Measurements from ENCODE around the gene ZC3H4. TPM values are rescaled to one million over a fixed set of nuclear protein-coding genes. Genes with fewer than 3 reads are reported as not detected.

ZC3H4 gene
- total RNA-seq, 4 donors from 2014 or later: 22.5 to 28.7 (median 24.9) TPM

DNA sequence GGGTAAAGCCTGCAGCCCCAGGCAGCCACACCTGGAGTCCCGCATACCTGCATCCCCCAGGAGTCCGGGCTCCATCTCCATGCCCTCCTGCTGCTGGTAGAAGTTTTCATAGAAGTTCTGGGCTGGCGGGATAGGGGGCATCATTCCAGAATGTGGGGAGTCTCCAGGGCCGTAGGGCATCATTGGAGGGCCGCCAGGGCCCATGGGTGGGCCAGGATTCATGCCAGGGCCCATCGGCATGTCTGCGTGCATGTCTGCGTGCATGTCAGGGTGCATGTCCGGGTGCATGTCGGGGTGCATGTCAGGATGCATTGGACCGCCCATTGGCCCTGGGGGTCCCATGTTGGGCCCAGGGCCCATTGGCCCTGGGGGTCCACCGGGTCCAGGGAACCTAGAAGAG lies 41.8 kb downstream of the ZC3H4 start:
- Histone ChIP-seq H3K4me3 (no peak overlapping the region), H3K27me3 (no peaks in the 10 kb centered on the region), H3K9me3 (no peaks in the 10 kb centered on the region), H3K27ac (no peak overlapping the region), H3K4me1 (no peaks in the 10 kb centered on the region), H3K36me3 (peaks cover 0 to 97% of the 10 kb centered on the region in 2 donors)
- TF ChIP-seq, protein P1, sequence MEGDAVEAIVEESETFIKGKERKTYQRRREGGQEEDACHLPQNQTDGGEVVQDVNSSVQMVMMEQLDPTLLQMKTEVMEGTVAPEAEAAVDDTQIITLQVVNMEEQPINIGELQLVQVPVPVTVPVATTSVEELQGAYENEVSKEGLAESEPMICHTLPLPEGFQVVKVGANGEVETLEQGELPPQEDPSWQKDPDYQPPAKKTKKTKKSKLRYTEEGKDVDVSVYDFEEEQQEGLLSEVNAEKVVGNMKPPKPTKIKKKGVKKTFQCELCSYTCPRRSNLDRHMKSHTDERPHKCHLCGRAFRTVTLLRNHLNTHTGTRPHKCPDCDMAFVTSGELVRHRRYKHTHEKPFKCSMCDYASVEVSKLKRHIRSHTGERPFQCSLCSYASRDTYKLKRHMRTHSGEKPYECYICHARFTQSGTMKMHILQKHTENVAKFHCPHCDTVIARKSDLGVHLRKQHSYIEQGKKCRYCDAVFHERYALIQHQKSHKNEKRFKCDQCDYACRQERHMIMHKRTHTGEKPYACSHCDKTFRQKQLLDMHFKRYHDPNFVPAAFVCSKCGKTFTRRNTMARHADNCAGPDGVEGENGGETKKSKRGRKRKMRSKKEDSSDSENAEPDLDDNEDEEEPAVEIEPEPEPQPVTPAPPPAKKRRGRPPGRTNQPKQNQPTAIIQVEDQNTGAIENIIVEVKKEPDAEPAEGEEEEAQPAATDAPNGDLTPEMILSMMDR (IDR thresholded peaks at IDR 0.05): no peak
- no peak for TF ChIP-seq EP300 (IDR thresholded peaks at IDR 0.05)
- TF ChIP-seq POLR2A (IDR thresholded peaks at IDR 0.05): no peak
- no peak for TF ChIP-seq POLR2AphosphoS5 (IDR thresholded peaks at IDR 0.05)
- no peak for ATAC-seq
- 80% methylated on average over 3 of the region's 12 CpGs; no CpG with 5 or more reads in 1 of the 2 donors for WGBS, 2 donors (ENCODE audit: low coverage in 1 of 2)

DNA sequence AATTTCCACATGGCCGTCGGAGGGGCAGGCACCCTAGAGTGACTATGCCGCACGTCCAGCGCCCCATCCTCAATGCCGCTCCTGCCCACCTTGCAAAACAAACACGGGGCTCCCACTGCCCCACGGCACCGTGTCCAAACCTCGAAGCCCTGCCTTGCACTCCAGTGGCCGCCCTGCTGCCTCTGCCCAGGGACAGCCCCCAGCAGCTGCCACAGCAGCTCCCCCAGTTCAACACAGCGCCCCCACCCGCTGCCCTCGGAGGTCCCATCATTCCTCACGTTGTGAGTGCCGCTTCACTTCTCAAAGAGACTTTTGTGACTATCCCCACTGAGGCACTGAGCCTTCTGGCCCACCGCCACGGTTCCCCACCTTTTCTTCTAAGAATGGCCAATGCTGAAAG lies 42.8 kb downstream of the ZC3H4 start:
- Histone ChIP-seq H3K27ac (no peak overlapping the region), H3K27me3 (no peaks in the 10 kb centered on the region), H3K36me3 (peaks cover 0 to 97% of the 10 kb centered on the region in 2 donors), H3K4me1 (no peaks in the 10 kb centered on the region), H3K9me3 (no peaks in the 10 kb centered on the region), H3K4me3 (no peak overlapping the region)
- no peak for ATAC-seq
- TF ChIP-seq POLR2A (IDR thresholded peaks at IDR 0.05) (no peak), EP300 (IDR thresholded peaks at IDR 0.05) (no peak), POLR2AphosphoS5 (IDR thresholded peaks at IDR 0.05) (no peak)
- TF ChIP-seq, protein P1 (IDR thresholded peaks at IDR 0.05): no peak
- 72% methylated on average over 5 of the region's 18 CpGs; no CpG with 5 or more reads in 1 of the 2 donors for WGBS, 2 donors (ENCODE audit: low coverage in 1 of 2)

DNA sequence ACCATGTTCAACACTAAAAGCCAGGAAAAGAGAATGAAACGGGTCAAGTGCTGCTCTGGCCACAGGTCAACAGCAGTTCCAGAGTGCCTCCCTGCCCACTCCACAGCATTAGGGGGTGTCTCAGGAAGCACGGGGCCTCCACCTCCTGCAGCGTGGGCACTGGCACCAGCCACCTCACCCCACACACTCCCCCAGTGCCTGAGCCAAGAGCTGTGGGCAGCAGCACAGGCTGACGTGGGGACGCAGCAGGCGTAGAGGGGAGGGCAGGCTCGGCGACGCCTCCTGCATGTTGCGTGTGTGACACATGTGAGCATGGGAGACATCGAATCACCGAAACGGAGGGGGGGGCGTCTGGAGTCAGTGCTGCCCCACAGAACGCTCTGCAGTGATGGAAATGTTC lies 43.8 kb downstream of the ZC3H4 start:
- TF ChIP-seq POLR2A (IDR thresholded peaks at IDR 0.05): no peak
- no peak for TF ChIP-seq EP300 (IDR thresholded peaks at IDR 0.05)
- no peak for TF ChIP-seq POLR2AphosphoS5 (IDR thresholded peaks at IDR 0.05)
- TF ChIP-seq, protein P1 (IDR thresholded peaks at IDR 0.05): no peak
- ATAC-seq: no peak
- Histone ChIP-seq H3K36me3 (peaks cover 0 to 97% of the 10 kb centered on the region in 2 donors), H3K4me1 (no peaks in the 10 kb centered on the region), H3K27ac (no peak overlapping the region), H3K4me3 (no peak overlapping the region), H3K27me3 (no peaks in the 10 kb centered on the region), H3K9me3 (no peaks in the 10 kb centered on the region)
- 50 to 74% methylated on average over 1 to 5 of the region's 15 CpGs for WGBS, 2 donors (ENCODE audit: low coverage in 1 of 2)

DNA sequence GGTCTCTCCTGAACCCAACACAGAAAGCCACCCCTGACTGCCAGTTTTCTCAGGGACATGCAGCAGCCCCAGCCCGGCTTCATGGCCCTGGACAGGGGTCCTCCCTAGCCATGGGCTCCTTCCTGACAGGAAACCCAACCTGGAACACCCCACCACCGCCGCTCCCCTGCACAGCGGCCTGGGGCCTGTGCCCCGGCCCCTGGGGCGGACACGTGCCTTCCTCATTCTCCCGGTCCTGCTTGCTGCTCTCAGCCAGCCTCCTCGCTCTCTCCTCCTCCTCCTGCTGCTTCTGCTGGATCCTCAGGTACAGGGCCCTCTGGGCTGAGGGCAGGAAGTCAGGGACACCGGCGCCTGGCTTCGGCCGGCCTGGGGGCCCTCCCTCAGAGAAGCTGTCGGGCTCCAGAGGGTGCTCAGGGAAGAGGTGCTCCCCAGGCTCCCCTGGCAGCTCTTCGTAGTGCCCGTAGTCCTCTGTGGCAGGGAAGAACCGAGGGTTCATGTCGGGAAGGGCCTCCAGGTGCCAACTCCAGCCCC lies 44.6 kb downstream of the ZC3H4 start:
- H3K9me3 ChIP-seq: no peaks in the 10 kb centered on the region

DNA sequence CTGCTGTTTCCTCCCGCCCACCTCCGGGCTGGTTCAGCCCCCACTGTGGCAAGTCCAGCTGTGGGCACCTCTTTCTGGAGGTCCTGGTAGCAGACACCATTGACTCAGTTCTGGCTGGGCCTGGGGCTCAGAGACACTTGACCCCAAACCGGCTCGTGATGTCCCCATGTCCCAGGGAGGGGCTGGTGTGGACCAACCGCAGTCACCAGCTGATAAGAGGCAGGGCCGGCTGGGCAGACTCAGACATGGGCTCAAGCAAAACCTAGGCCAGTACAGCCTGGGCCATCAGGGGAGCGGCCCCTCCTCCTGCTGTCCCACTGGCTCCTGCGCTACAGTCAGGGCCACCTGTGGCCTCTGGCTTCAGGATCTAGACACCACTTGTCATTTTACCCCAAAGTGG lies 45.3 kb downstream of the ZC3H4 start:
- H3K36me3 ChIP-seq: peaks cover 0 to 87% of the 10 kb centered on the region in 2 donors
- TF ChIP-seq EP300 (IDR thresholded peaks at IDR 0.05) (no peak), POLR2AphosphoS5 (IDR thresholded peaks at IDR 0.05) (no peak)
- H3K27me3 ChIP-seq: no peaks in the 10 kb centered on the region
- no peak overlapping the region for H3K27ac ChIP-seq
- no peaks in the 10 kb centered on the region for H3K4me1 ChIP-seq
- 90% methylated on average over 2 of the region's 8 CpGs; no CpG with 5 or more reads in 1 of the 2 donors for WGBS, 2 donors (ENCODE audit: low coverage in 1 of 2)
- H3K4me3 ChIP-seq: no peak overlapping the region
- no peaks in the 10 kb centered on the region for H3K9me3 ChIP-seq
- no peak for ATAC-seq

More for the DNA sequence above, 44.6 kb downstream of the ZC3H4 start:
- Histone ChIP-seq H3K27ac (no peak overlapping the region), H3K4me3 (no peak overlapping the region), H3K4me1 (no peaks in the 10 kb centered on the region), H3K27me3 (no peaks in the 10 kb centered on the region), H3K36me3 (peaks cover 0 to 93% of the 10 kb centered on the region in 2 donors)
- no peak for TF ChIP-seq POLR2A (IDR thresholded peaks at IDR 0.05)
- TF ChIP-seq, protein P1 (IDR thresholded peaks at IDR 0.05): no peak
- ATAC-seq: no peak
- 40% methylated on average over 1 of the region's 18 CpGs; no CpG with 5 or more reads in 1 of the 2 donors for WGBS, 2 donors (ENCODE audit: low coverage in 1 of 2)

Measured in gastroesophageal sphincter (tissue), 4 donors.